A673 (cell line): ENCODE measurements around the gene RDH13.

Experiments used
- EZH2 ChIP-seq: fragments of 200-600 bp; sonication (generic); IDR thresholded peaks from 2 replicates; pipeline ENCODE4 v1.6.1; 2017; ENCODE audit warnings: borderline replicate concordance, low read depth, mild to moderate bottlenecking, mixed read lengths, antibody characterized with exemption, low read length; ENCODE audit not compliant: poor library complexity, severe bottlenecking
- TF ChIP-seq, protein P1 (sequence below): fragments of 300-800, 200-600 bp; sonication (generic); conservative IDR thresholded peaks from 2 replicates; pipeline ENCODE4 v1.5.1; 2017; ENCODE audit warnings: low read depth, mild to moderate bottlenecking, antibody characterized with exemption, low read length, moderate library complexity, mixed read lengths

DNA sequence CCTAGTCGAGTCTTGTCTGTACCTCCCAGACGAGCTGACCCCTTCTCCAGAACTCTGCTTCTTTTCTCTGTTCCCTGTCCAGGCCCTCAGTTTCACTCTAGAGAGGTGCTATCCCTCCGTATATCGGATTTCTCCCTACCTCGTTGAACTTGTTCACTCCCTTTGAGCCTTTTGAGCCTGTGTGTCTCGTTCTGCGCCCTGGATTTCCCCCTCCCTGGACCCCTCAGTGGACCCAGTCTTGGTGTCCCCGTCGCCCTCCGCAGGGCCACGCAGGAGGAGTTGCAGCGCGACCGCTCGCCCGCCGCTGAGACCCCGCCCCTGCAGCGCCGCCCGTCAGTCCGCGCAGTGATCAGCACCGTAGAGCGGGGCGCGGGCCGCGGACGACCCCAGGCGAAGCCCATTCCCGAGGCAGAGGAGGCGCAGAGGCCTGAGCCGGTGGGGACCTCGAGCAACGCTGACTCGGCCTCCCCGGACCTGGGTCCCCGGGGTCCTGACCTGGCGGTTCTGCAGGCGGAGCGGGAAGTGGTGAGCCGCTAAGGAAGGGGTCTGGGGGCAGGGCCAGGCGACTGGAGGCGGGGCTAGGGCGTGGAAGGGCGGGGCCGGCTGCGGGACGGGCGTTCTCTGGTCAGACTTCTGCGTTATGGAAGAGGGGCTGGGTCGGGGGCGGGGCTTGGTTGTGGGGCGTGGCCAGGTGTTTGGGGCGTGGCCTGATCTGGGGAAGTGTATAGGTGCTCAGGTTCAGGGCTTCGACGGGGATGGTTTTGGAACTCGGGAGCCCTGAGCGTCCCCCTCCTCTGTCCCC is 18.2 kb upstream of the RDH13 start:
- TF ChIP-seq, protein P1, sequence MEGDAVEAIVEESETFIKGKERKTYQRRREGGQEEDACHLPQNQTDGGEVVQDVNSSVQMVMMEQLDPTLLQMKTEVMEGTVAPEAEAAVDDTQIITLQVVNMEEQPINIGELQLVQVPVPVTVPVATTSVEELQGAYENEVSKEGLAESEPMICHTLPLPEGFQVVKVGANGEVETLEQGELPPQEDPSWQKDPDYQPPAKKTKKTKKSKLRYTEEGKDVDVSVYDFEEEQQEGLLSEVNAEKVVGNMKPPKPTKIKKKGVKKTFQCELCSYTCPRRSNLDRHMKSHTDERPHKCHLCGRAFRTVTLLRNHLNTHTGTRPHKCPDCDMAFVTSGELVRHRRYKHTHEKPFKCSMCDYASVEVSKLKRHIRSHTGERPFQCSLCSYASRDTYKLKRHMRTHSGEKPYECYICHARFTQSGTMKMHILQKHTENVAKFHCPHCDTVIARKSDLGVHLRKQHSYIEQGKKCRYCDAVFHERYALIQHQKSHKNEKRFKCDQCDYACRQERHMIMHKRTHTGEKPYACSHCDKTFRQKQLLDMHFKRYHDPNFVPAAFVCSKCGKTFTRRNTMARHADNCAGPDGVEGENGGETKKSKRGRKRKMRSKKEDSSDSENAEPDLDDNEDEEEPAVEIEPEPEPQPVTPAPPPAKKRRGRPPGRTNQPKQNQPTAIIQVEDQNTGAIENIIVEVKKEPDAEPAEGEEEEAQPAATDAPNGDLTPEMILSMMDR: 0 out of 2 replicates have a peak, but pooled peaks have one; percentile 13
- no peak for TF ChIP-seq EZH2
